Natural killer cell (primary cell): ENCODE data around the gene CXCL16. TPM values are rescaled to one million over a fixed set of nuclear protein-coding genes. Genes with fewer than 3 reads are reported as not detected.

Experiments used
- ATAC-seq, 3 donors: fragments of 150-1000 bp in 2 of 3; fragments of 200-7000 bp in 1 of 3; cut with Tn5 transposase; 1 replicate in 1 of 3; 2 replicates in 2 of 3; pipeline ENCODE4 v1.10.0; 2021; ENCODE audit warnings: mild to moderate bottlenecking in 2 of 3, moderate library complexity in 2 of 3
- DNase-seq, 2 donors: peaks; one replicate each; pipeline versions ENCODE4 v3.0.0 to v3.0.0-alpha.2; 2013 to 2021; ENCODE audit warnings: mixed read lengths in 1 of 2
- H3K27ac ChIP-seq: one replicate; pipeline ENCODE4 v1.5.1; 2013; ENCODE audit warnings: mild to moderate bottlenecking, low read length
- H3K27me3 ChIP-seq: one replicate; pipeline ENCODE4 v1.6.1; 2013; ENCODE audit warnings: low read length; ENCODE audit not compliant: control insufficient read depth, insufficient read depth
- H3K36me3 ChIP-seq: one replicate; pipeline ENCODE4 v1.6.1; 2013; ENCODE audit warnings: low read length; ENCODE audit not compliant: control insufficient read depth, insufficient read depth
- H3K4me1 ChIP-seq: one replicate; pipeline ENCODE4 v1.6.1; 2013; ENCODE audit warnings: low read length; ENCODE audit not compliant: control insufficient read depth, insufficient read depth
- H3K4me3 ChIP-seq: one replicate; pipeline ENCODE4 v1.5.1; 2013; ENCODE audit warnings: low read length
- H3K9me3 ChIP-seq: one replicate; pipeline ENCODE4 v1.6.1; 2013; ENCODE audit warnings: low read length; ENCODE audit not compliant: control insufficient read depth, insufficient read depth
- H3K27ac Mint-ChIP-seq, 2 donors: one replicate each; pipeline ENCODE4 v1.8.0; 2022; ENCODE audit warnings: mild to moderate bottlenecking in 2 of 2, mixed read lengths in 2 of 2, moderate library complexity in 1 of 2
- H3K27me3 Mint-ChIP-seq, 2 donors: one replicate each; pipeline ENCODE4 v1.8.0; 2022; ENCODE audit warnings: low read depth in 2 of 2, mixed read lengths in 2 of 2
- H3K36me3 Mint-ChIP-seq: one replicate; pipeline ENCODE4 v1.8.0; 2022; ENCODE audit warnings: mixed read lengths
- H3K4me1 Mint-ChIP-seq, 2 donors: one replicate each; pipeline ENCODE4 v1.8.0; 2022; ENCODE audit warnings: mixed read lengths in 2 of 2
- H3K4me3 Mint-ChIP-seq: one replicate; pipeline ENCODE4 v1.8.0; 2022; ENCODE audit warnings: mild to moderate bottlenecking, moderate library complexity, mixed read lengths
- H3K9me3 Mint-ChIP-seq, 2 donors: one replicate each; pipeline ENCODE4 v1.8.0; 2022; ENCODE audit warnings: mixed read lengths in 2 of 2
- CTCF ChIP-seq: fragments of 200-600 bp; IDR thresholded peaks from one replicate; pipeline ENCODE4 v1.8.0; 2022; ENCODE audit warnings: antibody characterized with exemption
- WGBS: methylation state at CpG from one replicate; pipeline ENCODE4 v1.1.7; 2013; ENCODE audit warnings: missing lambda C conversion rate; ENCODE audit not compliant: insufficient coverage; 5-methylcytosine and 5-hydroxymethylcytosine counted together
- intact Hi-C: fragments of 100-400 bp; cut with micrococcal nuclease; formaldehyde crosslinking; loops from one replicate; pipeline ENCODE4 v1.14.2; 2022
- total RNA-seq, 4 donors: library from RNA; stranded (reverse); fragments of 120-200 nt in 1 of 4; gene quantifications; one replicate each; pipeline versions ENCODE4 v1.2.3 to v1.2.4, GENCODE V29; 2013 to 2022

Gene CXCL16
- total RNA-seq, 3 donors from 2014 or later (not counting 1 experiment from before 2014, with no cell fraction given): 4.0 to 31.8 (median 16.0) TPM

- Histone ChIP-seq H3K27ac (no peak overlapping the region), H3K27me3 (peaks cover 36% of the 10 kb centered on the region), H3K36me3 (no peaks in the 10 kb centered on the region), H3K9me3 (no peaks in the 10 kb centered on the region), H3K4me3 (no peak overlapping the region), H3K4me1 (peaks cover 15% of the 10 kb centered on the region)
- H3K4me1 Mint-ChIP-seq: peaks cover 5% of the 10 kb centered on the region in 2 donors
- intact Hi-C loops: no loop called here
- no peak overlapping the region for H3K27ac Mint-ChIP-seq
- WGBS: 41% methylated on average over 28 of the region's 28 CpGs
- no peak for TF ChIP-seq CTCF
- no peaks in the 10 kb centered on the region for H3K9me3 Mint-ChIP-seq
- H3K4me3 Mint-ChIP-seq: no peak overlapping the region
- DNase-seq (peak in 1 of 2 donors; percentile 24), ATAC-seq (no peak)
- H3K27me3 Mint-ChIP-seq: peaks cover 41 to 47% of the 10 kb centered on the region in 2 donors
- no peaks in the 10 kb centered on the region for H3K36me3 Mint-ChIP-seq
Measured at GRCh38 chr17:4782652-4783051, 42.9 kb upstream of the CXCL16 start.

DNA sequence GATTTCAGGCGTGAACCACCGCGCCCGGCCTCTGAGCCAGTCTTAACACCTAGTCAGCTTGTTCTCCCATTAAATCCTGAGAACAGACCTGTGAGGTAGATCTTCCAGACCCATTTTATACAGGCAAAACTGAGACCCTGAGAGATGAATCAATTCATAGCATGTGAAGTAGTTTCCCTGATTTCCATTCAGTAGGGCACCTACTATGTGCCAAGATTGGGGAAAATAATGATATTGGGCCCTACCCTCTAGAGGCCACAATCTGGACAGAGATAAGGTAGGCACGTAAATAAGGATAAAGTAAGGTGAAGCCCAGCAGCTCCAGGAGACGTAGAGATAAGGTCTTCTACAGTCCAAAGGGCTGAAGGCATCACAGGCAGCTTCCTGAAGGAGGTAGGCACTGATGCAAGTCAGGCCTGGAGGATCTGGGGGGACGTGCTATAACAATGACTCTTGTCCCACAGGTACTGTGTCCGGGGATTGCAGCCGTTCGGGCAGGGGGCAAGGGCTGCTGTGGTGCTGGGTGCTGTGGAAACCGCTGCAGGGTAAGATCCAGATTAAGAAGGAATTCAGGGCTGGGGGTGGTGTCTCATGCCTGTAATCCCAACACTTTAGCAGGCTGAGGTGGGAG, 40.7 kb upstream of the CXCL16 start:
- 90% methylated on average over 11 of the region's 11 CpGs for WGBS
- no peak for ATAC-seq

DNA sequence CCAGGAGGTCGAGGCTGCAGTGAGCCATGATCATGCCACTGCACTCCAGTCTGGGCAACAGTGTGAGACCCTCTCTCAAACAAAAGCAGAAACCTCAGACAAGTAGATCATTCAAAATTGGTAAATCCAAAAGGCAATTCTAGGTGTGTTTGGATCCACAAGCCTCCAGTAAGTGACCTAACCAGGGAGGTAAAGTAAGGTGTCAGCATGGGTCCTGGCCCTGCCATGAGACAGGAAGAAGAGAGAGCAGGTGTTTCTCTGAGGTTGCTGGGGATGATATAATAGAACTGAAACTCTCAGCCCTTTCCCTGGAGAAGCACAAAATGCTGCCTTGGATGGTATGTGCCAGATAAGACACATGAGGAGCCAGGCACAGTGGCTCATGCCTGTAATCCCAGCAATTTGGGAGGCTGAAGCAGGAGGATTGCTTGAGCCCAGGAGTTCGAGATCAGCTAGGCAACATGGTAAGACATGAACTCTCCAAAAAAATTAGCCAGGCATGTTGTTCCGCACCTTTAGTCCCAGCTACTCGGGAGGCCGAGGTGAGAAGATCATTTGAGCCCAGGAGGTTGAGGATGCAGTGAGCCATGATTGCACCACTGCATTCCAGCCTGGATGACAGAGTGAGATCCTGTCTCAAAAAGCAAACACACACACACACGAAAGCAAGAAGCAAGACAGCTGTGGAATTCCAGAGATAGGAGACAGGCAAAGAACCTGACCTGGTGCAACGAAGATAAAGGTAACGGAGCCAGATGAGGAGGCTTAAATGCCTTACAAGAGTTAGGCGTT, 38.4 kb upstream of the CXCL16 start:
- Mint-ChIP-seq H3K4me1 (peaks cover 0 to 5% of the 10 kb centered on the region in 2 donors), H3K4me3 (no peak overlapping the region), H3K36me3 (no peaks in the 10 kb centered on the region), H3K27ac (no peak overlapping the region), H3K9me3 (no peaks in the 10 kb centered on the region), H3K27me3 (peaks cover 14 to 35% of the 10 kb centered on the region in 2 donors)
- intact Hi-C loops: no loop called here
- DNase-seq: no peak
- ATAC-seq: no peak
- no peak overlapping the region for H3K27ac ChIP-seq
- H3K27me3 ChIP-seq: peaks cover 8% of the 10 kb centered on the region
- no peaks in the 10 kb centered on the region for H3K4me1 ChIP-seq
- no peak overlapping the region for H3K4me3 ChIP-seq
- no peaks in the 10 kb centered on the region for H3K9me3 ChIP-seq
- H3K36me3 ChIP-seq: no peaks in the 10 kb centered on the region
- no peak for TF ChIP-seq CTCF
- WGBS: 90% methylated on average over 9 of the region's 9 CpGs

More for the DNA sequence above, 40.7 kb upstream of the CXCL16 start:
- Mint-ChIP-seq H3K4me1 (peaks cover 0 to 5% of the 10 kb centered on the region in 2 donors), H3K4me3 (no peak overlapping the region), H3K36me3 (no peaks in the 10 kb centered on the region), H3K9me3 (no peaks in the 10 kb centered on the region), H3K27me3 (peaks cover 26 to 42% of the 10 kb centered on the region in 2 donors), H3K27ac (no peak overlapping the region)
- no peak for TF ChIP-seq CTCF
- intact Hi-C loops: no loop called here
- Histone ChIP-seq H3K9me3 (no peaks in the 10 kb centered on the region), H3K27ac (no peak overlapping the region), H3K27me3 (peaks cover 24% of the 10 kb centered on the region), H3K36me3 (no peaks in the 10 kb centered on the region), H3K4me3 (no peak overlapping the region), H3K4me1 (peaks cover 5% of the 10 kb centered on the region)
- DNase-seq: no peak
